GM12891 (cell line): Measurements from ENCODE around the gene TNS1.

ENCODE experiments used
- POLR2A ChIP-seq: IDR thresholded peaks from 2 replicates; pipeline ENCODE4 v1.6.1; 2011; ENCODE audit warnings: low read depth, low read length, control low read depth
- POLR2AphosphoS5 ChIP-seq: IDR thresholded peaks from 2 replicates; pipeline ENCODE4 v1.6.1; 2011; ENCODE audit warnings: low read depth, low read length, control low read depth
- POU2F2 ChIP-seq: IDR thresholded peaks from 2 replicates; pipeline ENCODE4 v1.6.1; 2011; ENCODE audit warnings: low read depth, mild to moderate bottlenecking, control low read depth, low read length, moderate library complexity
- SPI1 ChIP-seq: IDR thresholded peaks from 2 replicates; pipeline ENCODE4 v1.6.1; 2011; ENCODE audit warnings: low read depth, low read length, control low read depth
- TAF1 ChIP-seq: IDR thresholded peaks from 2 replicates; pipeline ENCODE4 v1.6.1; 2011; ENCODE audit warnings: low read depth, low read length, control low read depth

- TF ChIP-seq TAF1: no peak
- TF ChIP-seq POLR2A: no peak
- no peak for TF ChIP-seq POLR2AphosphoS5
- no peak for TF ChIP-seq SPI1
- no peak for TF ChIP-seq POU2F2
Measured at GRCh38 chr2:217996361-217996760, 6.4 kb downstream of the TNS1 start.
